ENCODE measurements around the gene SAP30L.

Gene SAP30L

GRCh38 chr5:154480847-154481246 lies 35.0 kb downstream of the SAP30L start:
- DNase-seq (ENCODE audit: low spot score), result no peak

- no peak for DNase-seq (ENCODE audit: low spot score)
Observed at GRCh38 chr5:154481584-154482381, 36.0 kb downstream of the SAP30L start.

- no peak for DNase-seq (ENCODE audit: low spot score)
Observed at GRCh38 chr5:154482528-154483449, 37.0 kb downstream of the SAP30L start.

- no peak for DNase-seq (ENCODE audit: low spot score)
Observed at GRCh38 chr5:154483654-154484392, 38.0 kb downstream of the SAP30L start.

- no peak for DNase-seq (ENCODE audit: low spot score)
Observed at GRCh38 chr5:154484393-154485095, 38.7 kb downstream of the SAP30L start.

GRCh38 chr5:154485096-154485491 lies 39.3 kb downstream of the SAP30L start:
- DNase-seq (ENCODE audit: low spot score), result no peak

GRCh38 chr5:154485850-154486426 lies 40.1 kb downstream of the SAP30L start:
- DNase-seq (ENCODE audit: low spot score), result no peak

- no peak for DNase-seq (ENCODE audit: low spot score)
Observed at GRCh38 chr5:154486427-154486866, 40.6 kb downstream of the SAP30L start.

GRCh38 chr5:154487541-154487940 lies 41.7 kb downstream of the SAP30L start:
- no peak for DNase-seq (ENCODE audit: low spot score)

GRCh38 chr5:154491941-154492340 lies 46.1 kb downstream of the SAP30L start:
- DNase-seq (ENCODE audit: low spot score), result no peak

- no peak for DNase-seq (ENCODE audit: low spot score)
Observed at GRCh38 chr5:154493274-154493673, 47.5 kb downstream of the SAP30L start.

- DNase-seq (ENCODE audit: low spot score), result no peak
Observed at GRCh38 chr5:154494036-154494435, 48.2 kb downstream of the SAP30L start.

- no peak for DNase-seq (ENCODE audit: low spot score)
Observed at GRCh38 chr5:154498591-154498990, 52.8 kb downstream of the SAP30L start.

GRCh38 chr5:154498994-154499393 lies 53.2 kb downstream of the SAP30L start:
- no peak for DNase-seq (ENCODE audit: low spot score)

GRCh38 chr5:154501566-154501965 lies 55.8 kb downstream of the SAP30L start:
- no peak for DNase-seq (ENCODE audit: low spot score)

GRCh38 chr5:154502180-154502579 lies 56.4 kb downstream of the SAP30L start:
- no peak for DNase-seq (ENCODE audit: low spot score)

GRCh38 chr5:154503698-154504039 lies 57.9 kb downstream of the SAP30L start:
- DNase-seq (ENCODE audit: low spot score), result no peak

GRCh38 chr5:154505567-154505966 lies 59.8 kb downstream of the SAP30L start:
- DNase-seq (ENCODE audit: low spot score), result no peak

- no peak for DNase-seq (ENCODE audit: low spot score)
Observed at GRCh38 chr5:154506049-154506715, 60.4 kb downstream of the SAP30L start.

GRCh38 chr5:154506716-154507080 lies 60.9 kb downstream of the SAP30L start:
- DNase-seq (ENCODE audit: low spot score), result no peak

GRCh38 chr5:154508114-154508513 lies 62.3 kb downstream of the SAP30L start:
- DNase-seq (ENCODE audit: low spot score), result no peak
